HG03342 (cell line): ENCODE measurements around the gene IER2.
"Not testable (repeated sequence)": the region's sequence is repeated elsewhere in the genome, so short reads cannot be mapped to it uniquely, and the experiment has no call there.

ENCODE experiments used
- ATAC-seq: cut with Tn5 transposase; IDR thresholded peaks from one replicate; pipeline ENCODE4 v1.9.1; 2021; ENCODE audit warnings: mild to moderate bottlenecking, moderate library complexity; ENCODE audit not compliant: unreplicated experiment

IER2 gene

DNA sequence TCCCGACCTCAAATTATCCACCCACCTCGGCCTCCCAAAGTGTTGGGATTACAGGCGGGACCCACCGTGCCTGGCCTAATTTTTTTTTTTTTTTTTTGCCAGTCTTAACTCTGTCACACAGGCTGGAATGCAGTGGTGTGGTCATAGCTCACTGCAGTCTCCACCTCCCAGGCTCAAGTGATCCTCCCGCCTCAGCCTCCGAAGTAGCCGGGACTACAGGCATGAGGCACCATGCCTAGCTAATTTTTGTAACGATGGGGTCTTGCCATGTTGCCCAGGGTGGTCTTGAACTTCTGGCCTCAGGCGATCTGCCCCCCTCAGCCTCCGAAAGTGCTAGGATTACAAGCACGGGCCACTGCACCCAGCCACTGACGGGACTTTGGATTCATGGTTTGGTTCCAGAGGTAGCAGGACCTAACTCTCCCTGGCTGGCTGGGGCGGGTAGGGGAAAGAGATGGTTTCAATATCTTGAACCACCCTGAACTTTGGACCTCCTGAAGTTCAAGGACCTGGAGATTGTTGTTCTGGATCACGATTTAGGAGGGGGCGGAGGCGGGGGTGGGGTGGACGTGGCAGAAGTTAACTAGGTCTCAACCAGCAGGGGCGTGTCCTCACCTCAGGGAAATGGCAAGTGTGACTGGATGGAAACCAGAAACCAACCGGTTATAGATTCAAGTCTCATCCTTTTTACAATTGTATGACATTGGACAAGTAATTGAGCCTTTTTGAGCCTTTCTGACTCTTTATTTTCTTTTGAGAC, 40.8 kb downstream of the IER2 start:
- ATAC-seq = no peak

DNA sequence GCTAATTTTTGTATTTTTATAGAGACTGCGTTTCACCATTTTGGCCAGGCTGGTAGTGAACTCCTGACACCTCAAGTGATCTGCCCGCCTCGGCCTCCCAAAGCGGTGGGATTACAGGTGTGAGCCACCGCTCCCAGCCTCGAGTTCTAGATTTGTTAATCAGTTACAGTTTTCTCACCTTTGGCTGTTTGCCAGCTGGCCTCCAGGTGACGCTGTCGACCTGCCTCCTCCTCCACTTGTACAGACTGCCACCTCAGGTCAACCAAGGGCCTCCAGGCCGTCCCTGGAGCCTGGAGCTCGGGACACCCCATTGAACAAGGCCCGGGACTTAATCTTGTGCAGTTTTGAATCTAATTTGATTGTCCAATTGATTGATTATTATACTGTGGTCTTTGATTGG, 45.5 kb downstream of the IER2 start:
- ATAC-seq = no peak

DNA sequence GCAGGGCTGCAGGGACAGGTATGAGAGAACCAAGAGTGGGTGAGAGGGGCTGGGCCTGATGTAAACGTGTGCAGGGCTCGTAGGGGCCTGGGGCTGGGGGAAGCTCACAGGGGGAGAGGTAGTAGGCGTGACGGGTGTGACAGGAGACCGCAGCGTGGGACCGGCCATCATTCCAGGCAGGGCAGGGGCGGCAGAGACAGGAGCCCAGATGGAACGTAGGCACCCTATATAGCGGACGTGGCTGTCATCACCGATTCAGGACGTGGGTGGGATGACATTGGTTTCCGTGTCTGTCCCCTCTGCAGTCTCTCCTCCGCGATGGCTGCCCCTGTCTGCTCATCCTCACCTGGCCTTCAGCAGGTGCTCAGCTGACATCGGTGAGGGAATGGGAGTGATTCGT, 48.4 kb downstream of the IER2 start:
- ATAC-seq = no peak

DNA sequence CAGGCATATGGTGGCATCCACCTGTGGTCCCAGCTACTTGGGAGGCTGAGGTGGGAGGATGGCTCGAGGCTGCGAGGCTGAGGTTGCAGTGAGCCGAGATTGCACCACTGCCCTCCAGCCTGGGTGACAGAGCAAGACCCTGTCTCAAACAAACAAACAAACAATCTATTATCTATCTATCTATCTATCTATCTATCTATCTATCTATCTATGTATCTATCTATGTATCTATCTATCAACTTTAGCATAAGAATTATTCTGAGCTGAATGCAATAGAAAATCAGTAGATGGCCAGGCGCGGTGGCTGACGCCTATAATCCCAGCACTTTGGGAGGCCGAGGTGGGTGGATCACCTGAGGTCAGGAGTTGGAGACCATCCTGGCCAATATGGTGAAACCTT, 51.9 kb downstream of the IER2 start:
- ATAC-seq = not testable (repeated sequence)
